Karpas-422 (cell line): ENCODE data around the gene MSL3. TPM values are rescaled to one million over a fixed set of nuclear protein-coding genes. Genes with fewer than 3 reads are reported as not detected.
A peak's percentile ranks its signal among the peaks of the same experiment; 100 is the strongest.

Experiments used
- DNase-seq: peaks from one replicate; pipeline ENCODE4 v3.0.0-alpha.2; 2015
- H2AFZ ChIP-seq: fragments of 200-600 bp; sonication (generic); 2 replicates; pipeline ENCODE4 v1.6.1; 2014; ENCODE audit warnings: antibody characterized with exemption, low read length, mixed read lengths
- H3K27ac ChIP-seq: fragments of 200-600 bp; sonication (generic); 2 replicates; pipeline ENCODE4 v1.5.1; 2014; ENCODE audit warnings: mild to moderate bottlenecking, low read length, moderate library complexity
- H3K27me3 ChIP-seq: fragments of 200-600 bp; sonication (generic); 2 replicates; pipeline ENCODE4 v1.6.1; 2014; ENCODE audit warnings: low read length, mixed read lengths
- H3K36me3 ChIP-seq: fragments of 200-600 bp; sonication (generic); 2 replicates; pipeline ENCODE4 v1.6.1; 2014; ENCODE audit warnings: low read length, mixed read lengths; ENCODE audit not compliant: insufficient read depth
- H3K4me1 ChIP-seq: fragments of 200-600 bp; sonication (generic); 2 replicates; pipeline ENCODE4 v1.6.1; 2014; ENCODE audit warnings: mild to moderate bottlenecking, low read length, mixed read lengths
- H3K4me2 ChIP-seq: fragments of 200-600 bp; sonication (generic); 2 replicates; pipeline ENCODE4 v1.6.1; 2014; ENCODE audit warnings: low read length, low read depth, mild to moderate bottlenecking; ENCODE audit not compliant: poor library complexity, severe bottlenecking
- H3K4me3 ChIP-seq: fragments of 200-600 bp; sonication (generic); 2 replicates; pipeline ENCODE4 v1.5.1; 2014; ENCODE audit warnings: mild to moderate bottlenecking, antibody characterized with exemption, low read length, mixed read lengths
- H3K79me2 ChIP-seq: fragments of 200-600 bp; sonication (generic); 2 replicates; pipeline ENCODE4 v1.6.1; 2014; ENCODE audit warnings: mild to moderate bottlenecking, low read length, mixed read lengths
- H3K9ac ChIP-seq: fragments of 200-600 bp; sonication (generic); 2 replicates; pipeline ENCODE4 v1.6.0; 2014; ENCODE audit warnings: low read length
- H3K9me2 ChIP-seq: fragments of 200-600 bp; sonication (generic), shearing (Covaris generic); replicated peaks from 2 replicates; pipeline ENCODE4 v1.6.0; 2014; ENCODE audit warnings: mild to moderate bottlenecking, low read length, moderate library complexity; ENCODE audit not compliant: insufficient read depth
- H3K9me3 ChIP-seq: fragments of 300-700, 200-600 bp; sonication (generic); 2 replicates; pipeline ENCODE4 v1.6.1; 2014; ENCODE audit warnings: low read length, mixed read lengths
- H4K20me1 ChIP-seq: fragments of 200-600 bp; sonication (generic); 2 replicates; pipeline ENCODE4 v1.6.1; 2014; ENCODE audit warnings: mild to moderate bottlenecking, antibody characterized with exemption, low read length, low read depth; ENCODE audit not compliant: insufficient read depth
- total RNA-seq: library from RNA; depleted of rRNA; stranded (reverse); fragments of >200 nt; shearing (Covaris generic); gene quantifications from 2 replicates; pipeline ENCODE4 v1.2.3, GENCODE V29; 2014; ENCODE audit warnings: low replicate concordance

The MSL3 gene
- total RNA-seq, 1 experiment from 2014 or later = 69.2 TPM

DNA sequence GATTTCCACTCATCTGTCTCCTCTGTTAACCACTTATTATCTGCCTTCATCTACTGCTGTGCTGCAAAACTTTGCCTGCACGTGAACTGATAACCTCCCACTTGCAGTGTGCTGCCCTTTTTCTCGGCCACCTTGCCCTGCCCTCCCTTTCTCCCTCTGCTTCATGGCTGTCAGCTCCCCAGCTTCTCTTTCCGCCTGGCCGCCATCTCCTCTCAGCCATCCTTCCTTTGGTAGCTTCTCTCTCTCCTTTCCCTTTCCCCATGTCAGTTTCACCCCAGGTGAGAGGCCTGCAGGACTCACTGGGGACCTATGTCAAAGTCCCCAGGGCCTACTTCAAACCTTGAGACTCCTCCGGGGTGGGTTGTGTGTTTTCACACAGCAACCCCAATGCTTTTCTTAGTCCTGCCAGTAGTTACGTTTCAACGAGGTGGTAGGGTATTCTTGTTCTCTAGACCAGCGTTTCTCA lies 6.6 kb downstream of the MSL3 start:
- peak overlapping the region; percentile 51 for H3K4me2 ChIP-seq
- peaks cover 87% of the 10 kb centered on the region for H3K4me1 ChIP-seq
- H3K9me3 ChIP-seq = no peaks in the 10 kb centered on the region
- H3K9me2 ChIP-seq = no peaks in the 10 kb centered on the region
- H3K9ac ChIP-seq = peak overlapping the region; percentile 40
- H3K4me3 ChIP-seq = peak overlapping the region; percentile 10; the same call in 1 of the 2 replicates
- H3K36me3 ChIP-seq = peaks cover 67% of the 10 kb centered on the region
- H4K20me1 ChIP-seq = no peaks in the 10 kb centered on the region
- H2AFZ ChIP-seq = no peak overlapping the region
- H3K79me2 ChIP-seq = peaks cover 16% of the 10 kb centered on the region
- H3K27me3 ChIP-seq = no peaks in the 10 kb centered on the region
- peak overlapping the region; percentile 76 for H3K27ac ChIP-seq
- DNase-seq = peak; percentile 62

DNA sequence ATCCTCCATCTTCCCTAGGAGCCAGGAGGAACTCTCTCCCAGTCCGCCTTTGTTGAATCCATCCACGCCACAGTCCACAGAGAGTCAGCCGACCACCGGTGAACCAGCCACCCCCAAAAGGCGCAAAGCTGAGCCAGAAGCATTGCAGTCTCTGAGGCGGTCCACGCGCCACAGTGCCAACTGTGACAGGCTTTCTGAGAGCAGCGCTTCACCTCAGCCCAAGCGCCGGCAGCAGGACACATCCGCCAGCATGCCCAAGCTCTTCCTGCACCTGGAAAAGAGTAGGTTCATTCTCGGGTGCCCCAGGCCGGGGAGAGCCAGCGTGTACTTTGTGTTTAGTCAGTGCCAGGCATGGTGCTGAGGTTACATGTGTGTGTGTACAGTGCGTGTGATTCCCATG lies 7.4 kb downstream of the MSL3 start:
- Histone ChIP-seq H3K27ac (peak overlapping the region; percentile 84), H3K9me2 (no peaks in the 10 kb centered on the region), H3K9ac (no peak overlapping the region), H3K4me1 (peaks cover 88% of the 10 kb centered on the region), H3K27me3 (no peaks in the 10 kb centered on the region), H3K79me2 (peaks cover 16% of the 10 kb centered on the region), H3K9me3 (no peaks in the 10 kb centered on the region), H3K4me3 (no peak overlapping the region), H4K20me1 (no peaks in the 10 kb centered on the region), H3K4me2 (no peak overlapping the region), H2AFZ (no peak overlapping the region), H3K36me3 (peaks cover 67% of the 10 kb centered on the region)
- no peak for DNase-seq

DNA sequence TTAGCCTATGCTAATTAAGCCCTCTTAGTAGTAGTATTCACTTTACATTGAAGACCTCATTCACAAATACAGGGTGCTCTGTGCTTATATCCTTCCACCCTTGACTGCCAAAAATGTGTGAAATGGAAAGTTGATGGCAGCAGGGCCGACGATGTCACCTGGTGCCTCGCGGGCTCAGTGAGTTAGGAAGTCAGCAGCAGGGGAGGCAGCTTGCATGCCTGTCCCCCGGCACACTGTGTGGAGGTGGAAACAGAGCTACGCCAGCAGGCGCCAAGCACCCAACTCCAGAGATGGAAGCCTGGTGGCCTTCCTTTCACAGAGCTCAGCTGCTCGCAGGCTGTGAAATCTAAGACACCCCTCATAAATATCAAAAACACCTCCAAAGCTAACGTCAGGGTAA lies 8.4 kb downstream of the MSL3 start:
- H3K4me1 ChIP-seq = peaks cover 80% of the 10 kb centered on the region
- H3K27me3 ChIP-seq = no peaks in the 10 kb centered on the region
- peaks cover 61% of the 10 kb centered on the region for H3K36me3 ChIP-seq
- no peak for DNase-seq
- no peak overlapping the region for H3K9ac ChIP-seq
- H3K27ac ChIP-seq = peak overlapping the region; percentile 84
- no peak overlapping the region for H3K4me3 ChIP-seq
- H2AFZ ChIP-seq = no peak overlapping the region
- no peaks in the 10 kb centered on the region for H3K9me2 ChIP-seq
- no peaks in the 10 kb centered on the region for H3K9me3 ChIP-seq
- H3K79me2 ChIP-seq = peaks cover 6% of the 10 kb centered on the region
- H3K4me2 ChIP-seq = no peak overlapping the region
- H4K20me1 ChIP-seq = no peaks in the 10 kb centered on the region

DNA sequence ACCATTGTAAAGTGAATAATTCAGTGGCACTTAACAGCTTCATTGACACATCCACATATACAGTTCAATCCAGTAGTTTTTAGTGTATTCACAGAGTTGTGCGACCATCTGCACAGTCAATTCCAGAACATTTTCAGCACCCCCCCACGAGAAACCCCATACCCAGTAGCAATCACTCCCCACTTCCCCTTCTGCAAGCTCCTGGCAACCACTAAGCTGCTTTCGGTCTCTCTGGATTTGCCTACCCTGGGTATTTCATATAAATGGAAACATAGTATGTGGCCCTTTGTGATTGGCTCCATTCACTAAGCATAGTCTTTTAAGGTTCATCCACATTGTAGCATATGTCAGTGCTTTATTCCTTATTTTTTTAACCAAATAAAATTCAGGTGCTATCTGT lies 10.0 kb downstream of the MSL3 start:
- H3K4me2 ChIP-seq = peak overlapping the region; percentile 47
- peak overlapping the region; percentile 84 for H3K27ac ChIP-seq
- peak; percentile 90 for DNase-seq

DNA sequence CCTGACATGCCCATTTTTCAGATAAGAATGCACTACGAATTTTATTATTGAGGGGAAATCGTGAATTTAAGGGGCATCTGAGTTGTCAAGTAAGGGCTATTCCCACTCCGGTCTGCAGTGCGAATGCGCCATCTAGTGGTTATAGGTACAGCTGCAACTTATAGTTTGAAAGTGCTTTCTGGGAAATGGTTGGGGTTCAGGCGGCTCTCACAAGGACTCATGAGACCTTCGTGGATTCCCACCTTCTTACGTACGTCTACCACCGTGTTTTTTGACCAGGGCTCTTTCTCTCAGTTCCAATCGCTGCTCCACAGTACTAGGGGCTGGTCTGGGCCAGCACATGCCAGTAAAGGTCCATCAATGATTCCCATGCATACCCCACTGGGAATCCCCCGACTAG lies 12.3 kb downstream of the MSL3 start:
- no peaks in the 10 kb centered on the region for H3K79me2 ChIP-seq
- H3K9ac ChIP-seq = no peak overlapping the region
- H2AFZ ChIP-seq = no peak overlapping the region
- no peak overlapping the region for H3K4me2 ChIP-seq
- no peak overlapping the region for H3K27ac ChIP-seq
- no peaks in the 10 kb centered on the region for H3K9me3 ChIP-seq
- peak; percentile 91 for DNase-seq
- H3K36me3 ChIP-seq = peaks cover 40% of the 10 kb centered on the region; the same call in 1 of the 2 replicates
- H3K4me1 ChIP-seq = peaks cover 43% of the 10 kb centered on the region
- H3K9me2 ChIP-seq = no peaks in the 10 kb centered on the region
- no peaks in the 10 kb centered on the region for H3K27me3 ChIP-seq
- H4K20me1 ChIP-seq = no peaks in the 10 kb centered on the region
- no peak overlapping the region for H3K4me3 ChIP-seq

More for the DNA sequence above, 10.0 kb downstream of the MSL3 start:
- peak overlapping the region; percentile 23; the same call in 1 of the 2 replicates for H3K4me3 ChIP-seq
- H3K9ac ChIP-seq = no peak overlapping the region
- peaks cover 66% of the 10 kb centered on the region for H3K4me1 ChIP-seq
- H3K9me3 ChIP-seq = no peaks in the 10 kb centered on the region
- H4K20me1 ChIP-seq = no peaks in the 10 kb centered on the region
- H2AFZ ChIP-seq = no peak overlapping the region
- H3K36me3 ChIP-seq = peaks cover 49% of the 10 kb centered on the region
- H3K9me2 ChIP-seq = no peaks in the 10 kb centered on the region
- H3K27me3 ChIP-seq = no peaks in the 10 kb centered on the region
- H3K79me2 ChIP-seq = no peaks in the 10 kb centered on the region

DNA sequence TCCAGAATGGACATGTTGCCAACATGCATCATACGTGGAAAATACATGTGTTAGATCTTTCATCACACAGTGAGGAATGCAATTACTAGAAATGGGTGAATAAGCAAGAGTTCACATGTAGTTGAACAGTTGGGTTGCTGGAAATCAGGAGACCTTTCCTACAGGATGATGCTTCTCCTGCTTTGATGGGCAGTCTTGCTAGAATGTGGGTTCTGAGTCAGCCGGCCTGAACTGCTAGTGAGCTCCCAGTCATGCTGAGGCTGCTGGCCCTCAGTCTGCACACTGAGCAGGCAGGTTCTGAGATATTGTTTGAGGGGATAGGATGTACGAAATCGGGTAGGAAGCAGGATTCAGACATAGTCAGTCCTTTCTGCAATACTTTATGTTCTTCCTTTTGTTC lies 20.2 kb downstream of the MSL3 start:
- Histone ChIP-seq H3K4me1 (no peaks in the 10 kb centered on the region), H3K9me2 (no peaks in the 10 kb centered on the region), H3K4me3 (no peak overlapping the region), H3K27me3 (no peaks in the 10 kb centered on the region), H2AFZ (no peak overlapping the region), H3K27ac (no peak overlapping the region), H3K9me3 (no peaks in the 10 kb centered on the region), H4K20me1 (no peaks in the 10 kb centered on the region), H3K9ac (no peak overlapping the region), H3K79me2 (no peaks in the 10 kb centered on the region), H3K36me3 (peaks cover 14% of the 10 kb centered on the region; the same call in 1 of the 2 replicates), H3K4me2 (no peak overlapping the region)
- DNase-seq = no peak

DNA sequence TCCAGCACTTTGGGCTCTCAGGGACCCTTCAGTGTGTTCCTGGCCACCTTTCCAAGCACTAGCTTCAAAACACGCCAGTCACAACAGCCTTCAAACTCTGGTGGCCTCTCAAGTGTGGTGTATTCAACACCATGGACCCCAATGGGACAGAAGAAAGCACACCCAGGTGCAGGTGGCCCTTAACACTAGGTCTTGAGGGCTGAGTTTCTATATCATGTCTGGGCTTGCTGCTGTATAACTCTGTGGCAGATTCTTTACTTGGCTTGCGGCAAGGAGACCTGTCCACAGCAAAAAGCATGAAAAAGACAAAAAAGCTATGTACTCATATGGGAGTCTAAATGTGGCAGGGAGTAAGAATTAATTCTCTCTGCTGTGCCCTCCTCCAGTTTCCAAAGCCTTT lies 23.1 kb downstream of the MSL3 start:
- Histone ChIP-seq H3K79me2 (no peaks in the 10 kb centered on the region), H3K4me1 (no peaks in the 10 kb centered on the region), H2AFZ (no peak overlapping the region), H3K9me3 (no peaks in the 10 kb centered on the region), H3K9me2 (no peaks in the 10 kb centered on the region), H3K27ac (no peak overlapping the region), H3K4me3 (no peak overlapping the region), H3K27me3 (no peaks in the 10 kb centered on the region), H3K9ac (no peak overlapping the region), H4K20me1 (no peaks in the 10 kb centered on the region), H3K36me3 (0 out of 2 replicates have a peak, but pooled peaks cover under 1% of the 10 kb centered on the region), H3K4me2 (no peak overlapping the region)
- DNase-seq = no peak

DNA sequence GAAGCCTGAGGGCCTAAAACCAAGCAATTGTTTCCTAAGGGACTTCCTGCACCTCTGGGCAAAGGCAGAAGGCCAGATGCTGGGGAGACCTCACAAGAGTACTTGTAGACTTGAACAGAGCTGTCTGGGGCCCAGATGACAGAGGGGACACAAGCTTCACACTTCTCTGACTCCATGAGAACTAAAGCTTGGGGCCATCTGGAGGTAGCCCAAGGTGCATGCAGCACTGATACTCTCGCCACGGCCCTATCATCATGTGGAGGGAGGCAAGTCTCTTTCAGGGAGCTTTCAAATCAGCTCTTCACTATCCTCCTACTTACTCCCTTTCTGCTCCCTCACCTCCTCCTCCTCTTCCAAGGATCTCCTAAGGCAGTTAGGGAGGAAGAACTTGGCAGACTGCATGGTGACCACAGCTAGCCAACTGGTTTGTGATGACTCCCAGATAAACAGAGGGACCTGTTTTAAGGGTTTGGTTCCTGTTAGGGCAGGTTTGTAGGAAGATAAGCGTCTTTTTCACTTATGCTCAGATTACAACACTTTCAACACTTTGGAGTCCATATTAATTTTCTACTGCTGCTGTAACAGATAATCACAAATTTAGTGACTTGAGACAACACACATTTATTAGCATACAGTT lies 23.8 kb downstream of the MSL3 start:
- Histone ChIP-seq H3K27ac (no peak overlapping the region), H3K36me3 (no peaks in the 10 kb centered on the region), H3K9ac (no peak overlapping the region), H4K20me1 (no peaks in the 10 kb centered on the region), H3K9me3 (no peaks in the 10 kb centered on the region), H3K4me2 (no peak overlapping the region), H3K27me3 (no peaks in the 10 kb centered on the region), H2AFZ (no peak overlapping the region), H3K4me1 (no peaks in the 10 kb centered on the region), H3K4me3 (no peak overlapping the region), H3K9me2 (no peaks in the 10 kb centered on the region), H3K79me2 (no peaks in the 10 kb centered on the region)
- DNase-seq = no peak
